Loucy (cell line): ENCODE measurements around the gene NOL9.

Source experiments
- H2AFZ ChIP-seq: fragments of 200-600 bp; sonication (generic); 2 replicates; pipeline ENCODE4 v1.6.0; 2016; ENCODE audit warnings: antibody characterized with exemption, mild to moderate bottlenecking, low read length, moderate library complexity
- H3F3A ChIP-seq: fragments of 200-600 bp; 2 replicates; pipeline ENCODE4 v1.6.0; 2016; ENCODE audit warnings: antibody characterized with exemption, low read depth, mild to moderate bottlenecking
- H3K27me3 ChIP-seq: fragments of 200-600 bp; sonication (generic); 2 replicates; pipeline ENCODE4 v1.6.1; 2014; ENCODE audit warnings: low read length, mild to moderate bottlenecking; ENCODE audit not compliant: insufficient read depth, poor library complexity, severe bottlenecking
- H3K36me3 ChIP-seq: fragments of 200-600 bp; sonication (generic); 2 replicates; pipeline ENCODE4 v1.6.1; 2016; ENCODE audit warnings: low read length; ENCODE audit not compliant: insufficient read depth
- H3K4me1 ChIP-seq: fragments of 200-600 bp; sonication (generic); 2 replicates; pipeline ENCODE4 v1.5.1; 2014; ENCODE audit warnings: low read length, mild to moderate bottlenecking; ENCODE audit not compliant: insufficient read depth, poor library complexity, severe bottlenecking
- H3K4me2 ChIP-seq: fragments of 200-600 bp; sonication (generic); 2 replicates; pipeline ENCODE4 v1.6.0; 2014; ENCODE audit warnings: antibody characterized with exemption, low read length, low read depth, mild to moderate bottlenecking; ENCODE audit not compliant: poor library complexity, severe bottlenecking
- H3K4me3 ChIP-seq: fragments of 200-600 bp; sonication (generic); 2 replicates; pipeline ENCODE4 v1.5.1; 2014; ENCODE audit warnings: low read length, mild to moderate bottlenecking, mixed read lengths; ENCODE audit not compliant: poor library complexity, severe bottlenecking
- H3K79me2 ChIP-seq: fragments of 200-600 bp; sonication (generic); 2 replicates; pipeline ENCODE4 v1.6.1; 2014; ENCODE audit warnings: low read length; ENCODE audit not compliant: insufficient read depth
- H3K9ac ChIP-seq: fragments of 200-600 bp; sonication (generic); 2 replicates; pipeline ENCODE4 v1.6.0; 2014; ENCODE audit warnings: mild to moderate bottlenecking, low read depth, low read length, moderate library complexity; ENCODE audit not compliant: poor library complexity, severe bottlenecking
- H3K9me2 ChIP-seq: fragments of 200-600 bp; sonication (generic); replicated peaks from 2 replicates; pipeline ENCODE4 v1.6.1; 2016; ENCODE audit warnings: low read depth, low read length, mixed read lengths
- H3K9me3 ChIP-seq: fragments of 200-600 bp; sonication (generic); 2 replicates; pipeline ENCODE4 v1.6.1; 2014; ENCODE audit warnings: mild to moderate bottlenecking, antibody characterized with exemption, low read length, low read depth; ENCODE audit not compliant: insufficient read depth
- H4K20me1 ChIP-seq: fragments of 200-600 bp; sonication (generic); 2 replicates; pipeline ENCODE4 v1.6.0; 2014; ENCODE audit warnings: antibody characterized with exemption, low read length, mild to moderate bottlenecking; ENCODE audit not compliant: insufficient read depth, poor library complexity, severe bottlenecking
- CTCF ChIP-seq: fragments of 200-600 bp; sonication (generic); conservative IDR thresholded peaks from 2 replicates; pipeline ENCODE4 v1.5.1; 2014; ENCODE audit warnings: mild to moderate bottlenecking, antibody characterized with exemption, low read length
- EZH2phosphoT487 ChIP-seq: fragments of 200-600 bp; IDR thresholded peaks from 2 replicates; pipeline ENCODE4 v1.6.1; 2018; ENCODE audit warnings: antibody characterized with exemption, mild to moderate bottlenecking, moderate library complexity, borderline replicate concordance

The NOL9 gene

DNA sequence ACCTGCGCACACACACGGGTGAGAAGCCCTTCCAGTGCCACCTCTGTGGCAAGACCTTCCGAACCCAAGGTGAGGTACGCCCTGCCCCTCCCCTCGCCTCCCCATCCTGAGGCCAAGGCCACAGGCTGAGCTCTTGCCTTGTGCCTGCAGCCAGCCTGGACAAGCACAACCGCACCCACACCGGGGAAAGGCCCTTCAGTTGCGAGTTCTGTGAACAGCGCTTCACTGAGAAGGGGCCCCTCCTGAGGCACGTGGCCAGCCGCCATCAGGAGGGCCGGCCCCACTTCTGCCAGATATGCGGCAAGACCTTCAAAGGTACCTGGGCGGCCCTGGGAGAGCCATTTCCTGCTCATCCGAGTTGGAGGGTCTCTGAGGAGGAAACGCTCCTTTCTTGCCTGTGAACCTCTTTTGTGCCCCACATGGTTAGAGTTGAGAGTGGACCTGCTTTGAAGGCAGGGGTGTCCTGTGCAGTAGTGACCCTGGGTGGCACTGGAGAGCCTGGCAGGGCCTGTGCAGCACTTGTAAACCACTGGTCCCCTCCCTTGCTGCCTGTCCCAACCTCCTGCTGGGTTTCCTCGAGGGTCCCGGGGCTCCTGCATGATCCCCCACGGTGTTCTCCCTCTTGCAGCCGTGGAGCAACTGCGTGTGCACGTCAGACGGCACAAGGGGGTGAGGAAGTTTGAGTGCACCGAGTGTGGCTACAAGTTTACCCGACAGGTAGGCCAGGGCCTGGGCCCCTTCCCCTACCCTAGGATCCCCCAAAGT lies 34.0 kb upstream of the NOL9 start:
- Histone ChIP-seq H3K9ac (no peak overlapping the region), H3F3A (no peaks in the 10 kb centered on the region), H3K4me3 (no peak overlapping the region), H3K9me3 (no peaks in the 10 kb centered on the region), H3K4me2 (no peak overlapping the region), H3K79me2 (no peaks in the 10 kb centered on the region), H3K4me1 (no peaks in the 10 kb centered on the region), H2AFZ (no peak overlapping the region), H3K27me3 (no peaks in the 10 kb centered on the region), H3K9me2 (no peaks in the 10 kb centered on the region), H4K20me1 (peaks cover 3% of the 10 kb centered on the region), H3K36me3 (peaks cover 30% of the 10 kb centered on the region; the same call in 1 of the 2 replicates)
- TF ChIP-seq EZH2phosphoT487: no peak

DNA sequence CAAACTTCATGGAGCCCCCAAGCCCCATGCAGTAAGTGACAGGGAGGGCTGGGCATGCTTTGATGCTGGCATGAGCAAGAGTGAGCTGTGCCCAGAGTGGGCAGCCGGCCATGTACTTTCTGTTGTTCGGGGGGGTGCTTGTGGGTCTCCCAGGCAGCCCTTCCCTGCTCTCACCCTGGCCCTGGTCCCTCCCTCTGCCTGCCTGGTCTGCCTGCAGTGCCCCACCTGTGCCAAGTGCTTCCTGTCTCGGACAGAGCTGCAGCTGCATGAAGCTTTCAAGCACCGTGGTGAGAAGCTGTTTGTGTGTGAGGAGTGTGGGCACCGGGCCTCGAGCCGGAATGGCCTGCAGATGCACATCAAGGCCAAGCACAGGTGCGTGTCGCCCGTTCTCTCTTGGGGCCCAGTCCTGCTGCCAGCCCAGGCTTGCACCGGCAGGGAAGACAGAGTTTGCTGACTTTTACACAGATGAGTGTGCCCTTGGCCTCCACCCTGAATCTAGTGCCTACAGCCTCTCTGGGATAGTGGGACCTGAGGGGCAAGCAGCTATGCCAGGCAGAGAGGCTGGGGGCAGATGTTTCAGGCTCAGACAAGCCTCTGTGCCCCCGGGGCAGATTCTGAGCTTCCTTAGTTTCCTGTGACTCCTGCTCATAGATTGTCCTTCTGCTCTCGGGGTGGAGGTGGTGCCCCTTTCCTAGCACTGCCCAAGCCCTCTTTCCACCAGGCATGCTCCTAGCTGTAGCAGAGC lies 33.1 kb upstream of the NOL9 start:
- Histone ChIP-seq H3K4me1 (no peaks in the 10 kb centered on the region), H3K27me3 (no peaks in the 10 kb centered on the region), H3K79me2 (peaks cover under 1% of the 10 kb centered on the region; the same call in 1 of the 2 replicates), H3K36me3 (peaks cover 22% of the 10 kb centered on the region; the same call in 1 of the 2 replicates), H3K9me2 (no peaks in the 10 kb centered on the region), H3K4me2 (no peak overlapping the region), H2AFZ (no peak overlapping the region), H4K20me1 (peaks cover 3% of the 10 kb centered on the region), H3K4me3 (no peak overlapping the region), H3K9me3 (no peaks in the 10 kb centered on the region), H3K9ac (no peak overlapping the region), H3F3A (no peaks in the 10 kb centered on the region)
- TF ChIP-seq EZH2phosphoT487: no peak
- no peak for TF ChIP-seq CTCF

DNA sequence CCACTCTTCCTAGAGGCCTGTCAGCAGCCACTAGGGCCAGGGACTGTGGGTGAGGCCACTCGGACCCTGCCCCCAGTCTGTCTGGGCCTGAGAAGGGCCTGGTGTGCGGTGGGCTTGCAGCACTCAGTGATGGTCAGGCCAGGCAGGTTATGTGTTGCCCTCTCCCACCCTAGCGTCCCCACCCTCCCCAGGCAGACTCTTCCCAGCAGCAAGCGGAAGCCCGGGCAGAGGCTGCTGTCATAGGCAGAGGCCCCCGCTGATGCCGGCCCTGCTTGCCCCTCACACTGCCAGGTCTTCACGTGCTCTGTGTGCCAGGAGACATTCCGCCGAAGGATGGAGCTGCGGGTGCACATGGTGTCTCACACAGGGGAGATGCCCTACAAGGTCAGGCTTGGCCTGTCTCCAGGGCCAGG lies 32.1 kb upstream of the NOL9 start:
- Histone ChIP-seq H3K4me2 (no peak overlapping the region), H3K36me3 (peaks cover 20% of the 10 kb centered on the region; the same call in 1 of the 2 replicates)

More for the DNA sequence above, 32.1 kb upstream of the NOL9 start:
- Histone ChIP-seq H3K4me3 (no peak overlapping the region), H3K27me3 (no peaks in the 10 kb centered on the region), H2AFZ (no peak overlapping the region), H3K9me2 (no peaks in the 10 kb centered on the region), H3K4me1 (peaks cover 9% of the 10 kb centered on the region), H3K79me2 (peaks cover 11% of the 10 kb centered on the region), H4K20me1 (peaks cover 12% of the 10 kb centered on the region), H3K9me3 (no peaks in the 10 kb centered on the region), H3F3A (no peaks in the 10 kb centered on the region), H3K9ac (no peak overlapping the region)
- TF ChIP-seq EZH2phosphoT487: no peak
- no peak for TF ChIP-seq CTCF
